Stomach (tissue), 4 donors: ENCODE data around the gene NFE2L1.

Experiments
- POLR2A ChIP-seq, 4 donors: fragments of 450-650 bp; IDR thresholded peaks; one replicate each; pipeline ENCODE4 v1.6.1; 2016; ENCODE audit warnings: antibody characterized with exemption in 4 of 4, control low read depth in 2 of 4, mild to moderate bottlenecking in 1 of 4, moderate library complexity in 1 of 4
- TF ChIP-seq, protein P1 (sequence below), 7 experiments: fragments of 450-650 bp in 4 of 7; fragments of 200-600 bp in 3 of 7; sonication (generic) in 3 of 7; IDR thresholded peaks; one replicate each; pipeline ENCODE4 v1.5.1; 2016 to 2019; ENCODE audit warnings: antibody characterized with exemption in 7 of 7, control low read depth in 2 of 7, mild to moderate bottlenecking in 1 of 7

DNA sequence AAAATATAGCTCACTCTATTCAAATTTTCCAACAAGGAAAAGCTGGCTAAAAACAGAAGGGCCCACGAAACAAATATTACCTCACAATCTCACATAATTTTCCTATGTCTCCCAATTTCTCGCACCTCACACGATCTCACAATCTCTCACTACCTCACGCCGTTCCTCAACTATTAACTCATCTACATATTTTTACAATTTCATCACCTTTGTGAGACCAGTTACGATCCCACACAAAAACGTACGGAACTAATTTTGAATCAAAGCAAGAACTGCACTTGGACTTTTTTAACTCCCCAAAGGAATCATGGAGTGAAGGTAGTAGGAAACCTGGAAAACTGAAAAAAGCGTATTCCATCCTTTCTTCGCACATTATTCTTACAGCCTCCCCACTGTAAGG lies 52.0 kb downstream of the NFE2L1 start:
- TF ChIP-seq POLR2A (IDR thresholded peaks at IDR 0.05), result no peak
- TF ChIP-seq, protein P1, sequence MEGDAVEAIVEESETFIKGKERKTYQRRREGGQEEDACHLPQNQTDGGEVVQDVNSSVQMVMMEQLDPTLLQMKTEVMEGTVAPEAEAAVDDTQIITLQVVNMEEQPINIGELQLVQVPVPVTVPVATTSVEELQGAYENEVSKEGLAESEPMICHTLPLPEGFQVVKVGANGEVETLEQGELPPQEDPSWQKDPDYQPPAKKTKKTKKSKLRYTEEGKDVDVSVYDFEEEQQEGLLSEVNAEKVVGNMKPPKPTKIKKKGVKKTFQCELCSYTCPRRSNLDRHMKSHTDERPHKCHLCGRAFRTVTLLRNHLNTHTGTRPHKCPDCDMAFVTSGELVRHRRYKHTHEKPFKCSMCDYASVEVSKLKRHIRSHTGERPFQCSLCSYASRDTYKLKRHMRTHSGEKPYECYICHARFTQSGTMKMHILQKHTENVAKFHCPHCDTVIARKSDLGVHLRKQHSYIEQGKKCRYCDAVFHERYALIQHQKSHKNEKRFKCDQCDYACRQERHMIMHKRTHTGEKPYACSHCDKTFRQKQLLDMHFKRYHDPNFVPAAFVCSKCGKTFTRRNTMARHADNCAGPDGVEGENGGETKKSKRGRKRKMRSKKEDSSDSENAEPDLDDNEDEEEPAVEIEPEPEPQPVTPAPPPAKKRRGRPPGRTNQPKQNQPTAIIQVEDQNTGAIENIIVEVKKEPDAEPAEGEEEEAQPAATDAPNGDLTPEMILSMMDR (IDR thresholded peaks at IDR 0.05), result no peak
